Measurements from ENCODE around the gene RPL11.
"Not testable (repeated sequence)": the region's sequence is repeated elsewhere in the genome, so short reads cannot be mapped to it uniquely, and the experiment has no call there.

- TF ChIP-seq CTCF (IDR thresholded peaks at IDR 0.05); POLR2AphosphoS5 (IDR thresholded peaks at IDR 0.05; ENCODE audit: low read depth, low read length); SIN3A (IDR thresholded peaks at IDR 0.05; ENCODE audit: borderline replicate concordance, insufficient read depth, low read depth, low read length); REST (IDR thresholded peaks at IDR 0.05; ENCODE audit: insufficient read depth in 1 of 2, low read depth in 2 of 2, low read length in 1 of 2): not testable (repeated sequence)
Observed at GRCh38 chr1:23688281-23688680, 3.3 kb upstream of the RPL11 start.
